PC-9 (cell line): ENCODE results near the gene HACE1. TPM values are rescaled to one million over a fixed set of nuclear protein-coding genes. Genes with fewer than 3 reads are reported as not detected.

Experiments
- BruUV-seq: library from RNA; stranded (reverse); fragments of 400-500 nt; replicated peaks from 2 replicates; lab custom pipeline; 2021; lab: Mats Ljungman, UMichigan
- CTCF ChIA-PET: fragments of 300-600 bp; sonication (Branson Sonifier 250); formaldehyde crosslinking; loops from one replicate; lab custom pipeline; 2022; ENCODE audit warnings: antibody characterized with exemption; lab: Charles Lee
- POLR2A ChIA-PET: fragments of 300-600 bp; sonication (Branson Sonifier 250); formaldehyde crosslinking; loops from one replicate; lab custom pipeline; 2022; ENCODE audit warnings: antibody characterized with exemption; ENCODE audit not compliant: unreplicated experiment; lab: Charles Lee
- DNase-seq, 2 experiments: peaks; one replicate each; pipeline versions ENCODE4 v3.0.0 to v3.0.0-alpha.2; 2015 to 2022; ENCODE audit warnings: mixed read lengths in 1 of 2
- H2AFZ ChIP-seq: fragments of 200-600 bp; sonication (generic); 2 replicates; pipeline ENCODE4 v1.8.1; 2017; ENCODE audit warnings: antibody characterized with exemption
- H3F3A ChIP-seq: fragments of 200-600 bp; sonication (generic); 2 replicates; pipeline ENCODE4 v1.8.1; 2017; ENCODE audit warnings: antibody characterized with exemption, mild to moderate bottlenecking, low read depth; ENCODE audit not compliant: insufficient read depth
- H3K27ac ChIP-seq: fragments of 200-600 bp; sonication (generic); 2 replicates; pipeline ENCODE4 v1.6.1; 2016; ENCODE audit warnings: mixed run types
- H3K27me3 ChIP-seq: fragments of 200-600 bp; sonication (generic); 2 replicates; pipeline ENCODE4 v1.6.1; 2016; ENCODE audit warnings: low read depth, mixed run types; ENCODE audit not compliant: insufficient read depth
- H3K36me3 ChIP-seq: fragments of 200-600 bp; sonication (generic); 2 replicates; pipeline ENCODE4 v1.6.1; 2016; ENCODE audit warnings: low read depth, mixed run types
- H3K4me1 ChIP-seq: fragments of 200-600 bp; sonication (generic); replicated peaks from 2 replicates; pipeline ENCODE4 v1.6.1; 2016; ENCODE audit warnings: mixed run types; ENCODE audit not compliant: insufficient read depth
- H3K4me2 ChIP-seq: fragments of 200-600 bp; sonication (generic); 2 replicates; pipeline ENCODE4 v1.6.1; 2017; ENCODE audit warnings: mixed run types
- H3K4me3 ChIP-seq: fragments of 200-600 bp; sonication (generic); 2 replicates; pipeline ENCODE4 v1.6.1; 2016; ENCODE audit warnings: mixed run types
- H3K79me2 ChIP-seq: fragments of 200-600 bp; sonication (generic); 2 replicates; pipeline ENCODE4 v1.6.1; 2017; ENCODE audit warnings: low read depth, mixed run types
- H3K9me2 ChIP-seq: fragments of 200-600 bp; sonication (generic); 2 replicates; pipeline ENCODE4 v1.8.1; 2017; ENCODE audit warnings: mild to moderate bottlenecking; ENCODE audit not compliant: insufficient read depth
- H3K9me3 ChIP-seq: fragments of 200-600 bp; sonication (generic); 2 replicates; pipeline ENCODE4 v1.8.1; 2016; ENCODE audit warnings: low read depth; ENCODE audit not compliant: insufficient read depth
- H4K20me1 ChIP-seq: fragments of 200-600 bp; sonication (generic); 2 replicates; pipeline ENCODE4 v1.8.1; 2017; ENCODE audit not compliant: insufficient read depth
- CTCF ChIP-seq: fragments of 200-600 bp; sonication (generic); conservative IDR thresholded peaks from 2 replicates; pipeline ENCODE4 v1.6.1; 2017; ENCODE audit warnings: mixed run types, antibody characterized with exemption, mild to moderate bottlenecking, moderate library complexity
- EZH2 ChIP-seq: fragments of 200-600 bp; sonication (generic); IDR thresholded peaks from 2 replicates; pipeline ENCODE4 v1.8.0; 2017; ENCODE audit warnings: antibody characterized with exemption, low read depth
- intact Hi-C: fragments of 100-400 bp; cut with micrococcal nuclease; formaldehyde crosslinking; loops from one replicate; pipeline ENCODE4 v1.10.0; 2022; ENCODE audit not compliant: unreplicated experiment
- total RNA-seq: library from RNA; stranded (reverse); gene quantifications from 2 replicates; pipeline ENCODE4 v1.2.3, GENCODE V29; 2021

Gene HACE1
- total RNA-seq, 1 experiment from 2014 or later = 12.4 TPM

GRCh38 chr6:104884867-104885517 lies 25.3 kb upstream of the HACE1 start:
- Histone ChIP-seq H3K4me1 (no peaks in the 10 kb centered on the region), H3K36me3 (no peaks in the 10 kb centered on the region), H3K9me2 (no peaks in the 10 kb centered on the region), H2AFZ (no peak overlapping the region), H3K27me3 (no peaks in the 10 kb centered on the region), H3F3A (no peaks in the 10 kb centered on the region), H3K27ac (no peak overlapping the region), H3K9me3 (no peaks in the 10 kb centered on the region), H3K4me2 (no peak overlapping the region), H3K79me2 (no peaks in the 10 kb centered on the region), H4K20me1 (no peaks in the 10 kb centered on the region), H3K4me3 (no peak overlapping the region)
- no peak for DNase-seq
- BruUV-seq = no TSS peak
- POLR2A ChIA-PET = no interaction called here
- intact Hi-C loops = no loop called here
- CTCF ChIA-PET = no interaction called here
- no peak for TF ChIP-seq CTCF
- TF ChIP-seq EZH2 = no peak

- intact Hi-C loops = no loop called here
- no TSS peak for BruUV-seq
- Histone ChIP-seq H4K20me1 (no peaks in the 10 kb centered on the region), H3K9me2 (no peaks in the 10 kb centered on the region), H3K4me1 (no peaks in the 10 kb centered on the region), H3K4me3 (no peak overlapping the region), H3K27ac (no peak overlapping the region), H3K36me3 (no peaks in the 10 kb centered on the region), H2AFZ (0 out of 2 replicates have a peak overlapping the region, but pooled peaks have one; percentile 13), H3K79me2 (no peaks in the 10 kb centered on the region), H3K4me2 (no peak overlapping the region), H3F3A (no peaks in the 10 kb centered on the region), H3K9me3 (no peaks in the 10 kb centered on the region), H3K27me3 (peaks cover 9% of the 10 kb centered on the region; the same call in 1 of the 2 replicates)
- ChIA-PET POLR2A (interaction anchor here (0.7 kb wide), 1 partner anchor 72 kb away, joined by 5 read pairs; no protein-coding TSS in a partner anchor), CTCF (no interaction called here)
- no peak for TF ChIP-seq CTCF
- TF ChIP-seq EZH2 = no peak
- no peak for DNase-seq
Measured at GRCh38 chr6:104881964-104882668, 22.4 kb upstream of the HACE1 start.

GRCh38 chr6:104862456-104862855 lies 2.7 kb upstream of the HACE1 start:
- Histone ChIP-seq H4K20me1 (no peaks in the 10 kb centered on the region), H3K4me3 (no peak overlapping the region), H3K9me3 (no peaks in the 10 kb centered on the region), H3K4me2 (no peak overlapping the region), H3K36me3 (no peaks in the 10 kb centered on the region), H3K27me3 (no peaks in the 10 kb centered on the region), H3K79me2 (peaks cover 12% of the 10 kb centered on the region), H3K27ac (no peak overlapping the region), H3K9me2 (0 out of 2 replicates have a peak, but pooled peaks cover 4% of the 10 kb centered on the region), H3K4me1 (peaks cover 9% of the 10 kb centered on the region), H2AFZ (no peak overlapping the region), H3F3A (no peaks in the 10 kb centered on the region)
- TF ChIP-seq CTCF = no peak
- no peak for TF ChIP-seq EZH2
- intact Hi-C loops = no loop called here
- BruUV-seq = no TSS peak
- POLR2A ChIA-PET = no interaction called here
- no peak for DNase-seq
- CTCF ChIA-PET = no interaction called here
